Activated T-helper 1 cell treated with anti-CD3 and anti-CD28 coated beads, Interleukin-12 subunit alpha, Interleukin-12 subunit beta, Interleukin-2, Interleukin-4 antibody, amounts not matched to agents 30 ng/mL and 10 ng/mL and 1 ng/mL, durations not matched to agents 14 hours and 24 hours and 36 hours (primary cell): ENCODE measurements around the gene VPS51. TPM values are rescaled to one million over a fixed set of nuclear protein-coding genes. Genes with fewer than 3 reads are reported as not detected.
"Not testable (repeated sequence)": the region's sequence is repeated elsewhere in the genome, so short reads cannot be mapped to it uniquely, and the experiment has no call there.

ENCODE experiments used
- DNase-seq: peaks from one replicate; pipeline ENCODE4 v3.0.0; 2021; ENCODE audit warnings: low spot score
- H3K27ac Mint-ChIP-seq: one replicate; pipeline ENCODE4 v1.8.0; 2021; ENCODE audit warnings: mild to moderate bottlenecking, mixed read lengths
- H3K27me3 Mint-ChIP-seq: one replicate; pipeline ENCODE4 v1.8.0; 2022; ENCODE audit warnings: mild to moderate bottlenecking, moderate library complexity, mixed read lengths; ENCODE audit not compliant: insufficient read depth
- H3K36me3 Mint-ChIP-seq: one replicate; pipeline ENCODE4 v1.8.0; 2021; ENCODE audit warnings: low read depth, mixed read lengths
- H3K4me1 Mint-ChIP-seq: one replicate; pipeline ENCODE4 v1.8.0; 2021; ENCODE audit warnings: low read depth, mixed read lengths
- H3K4me3 Mint-ChIP-seq: one replicate; pipeline ENCODE4 v1.8.0; 2021; ENCODE audit warnings: mild to moderate bottlenecking, moderate library complexity, mixed read lengths
- H3K9me3 Mint-ChIP-seq: one replicate; pipeline ENCODE4 v1.8.0; 2021; ENCODE audit warnings: mixed read lengths
- intact Hi-C: fragments of 100-400 bp; cut with micrococcal nuclease; formaldehyde crosslinking; loops from one replicate; pipeline ENCODE4 v1.15.1; 2024
- total RNA-seq: library from RNA; stranded (reverse); gene quantifications from 2 replicates; pipeline ENCODE4 v1.2.3, GENCODE V29; 2022

Gene VPS51
- total RNA-seq, 1 donor from 2014 or later, result 139 TPM

GRCh38 chr11:65147352-65148075, 51.5 kb downstream of the VPS51 start:
- no peaks in the 10 kb centered on the region for H3K36me3 Mint-ChIP-seq
- peaks cover 14% of the 10 kb centered on the region for H3K27me3 Mint-ChIP-seq
- intact Hi-C loops, result no loop called here

GRCh38 chr11:65148657-65149056, 52.6 kb downstream of the VPS51 start:
- H3K36me3 Mint-ChIP-seq, result no peaks in the 10 kb centered on the region
- intact Hi-C loops, result no loop called here
- H3K9me3 Mint-ChIP-seq, result no peaks in the 10 kb centered on the region
- H3K4me1 Mint-ChIP-seq, result peaks cover 12% of the 10 kb centered on the region
- H3K4me3 Mint-ChIP-seq, result no peak overlapping the region
- peaks cover 13% of the 10 kb centered on the region for H3K27me3 Mint-ChIP-seq
- no peak overlapping the region for H3K27ac Mint-ChIP-seq
- no peak for DNase-seq

More at GRCh38 chr11:65147352-65148075, 51.5 kb downstream of the VPS51 start:
- Mint-ChIP-seq H3K9me3 (no peaks in the 10 kb centered on the region), H3K4me1 (peaks cover 12% of the 10 kb centered on the region), H3K4me3 (no peak overlapping the region), H3K27ac (no peak overlapping the region)
- DNase-seq, result no peak

GRCh38 chr11:65150131-65150508, 54.1 kb downstream of the VPS51 start:
- H3K4me3 Mint-ChIP-seq, H3K9me3 Mint-ChIP-seq, H3K27me3 Mint-ChIP-seq, DNase-seq, H3K27ac Mint-ChIP-seq, H3K36me3 Mint-ChIP-seq, intact Hi-C loops: not testable (repeated sequence)
- H3K4me1 Mint-ChIP-seq, result peaks cover 12% of the 10 kb centered on the region

- DNase-seq, result no peak
- Mint-ChIP-seq H3K36me3 (no peaks in the 10 kb centered on the region), H3K27me3 (peaks cover 9% of the 10 kb centered on the region), H3K4me1 (peaks cover 12% of the 10 kb centered on the region), H3K27ac (no peak overlapping the region), H3K4me3 (no peak overlapping the region), H3K9me3 (no peaks in the 10 kb centered on the region)
- intact Hi-C loops, result no loop called here
Measured at GRCh38 chr11:65150509-65151299, 54.7 kb downstream of the VPS51 start.

DNA sequence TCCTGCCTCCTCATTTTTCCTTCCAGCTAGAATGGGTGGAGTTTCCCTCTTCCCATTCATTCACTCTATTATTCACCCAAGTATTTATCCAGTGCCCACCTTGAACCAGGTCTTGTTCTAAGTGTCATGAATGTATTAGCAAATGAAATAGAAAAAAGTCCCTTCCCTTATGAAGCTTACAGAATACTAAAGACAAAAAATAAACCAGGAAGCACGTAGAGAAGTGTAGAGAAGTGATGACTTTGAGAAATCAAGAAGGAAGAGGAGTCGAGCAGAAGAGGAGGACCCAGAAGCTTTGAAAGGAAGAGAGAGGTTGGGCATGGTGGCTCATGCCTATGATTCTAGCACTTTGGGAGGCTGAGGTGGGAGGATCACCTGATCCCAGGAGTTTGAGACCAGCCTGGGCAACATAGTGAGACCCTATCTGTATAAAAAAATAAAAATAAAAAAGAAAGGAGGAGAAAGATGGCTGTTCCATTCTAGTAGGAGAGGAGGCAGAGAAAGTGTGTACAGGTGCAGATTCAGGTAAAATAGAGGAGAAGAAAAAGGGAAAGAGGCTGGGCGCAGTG, 55.4 kb downstream of the VPS51 start:
- Mint-ChIP-seq H3K9me3 (no peaks in the 10 kb centered on the region), H3K36me3 (no peaks in the 10 kb centered on the region), H3K4me1 (peaks cover 12% of the 10 kb centered on the region), H3K27ac (no peak overlapping the region), H3K27me3 (peaks cover 5% of the 10 kb centered on the region), H3K4me3 (no peak overlapping the region)
- no peak for DNase-seq
- intact Hi-C loops, result no loop called here

DNA sequence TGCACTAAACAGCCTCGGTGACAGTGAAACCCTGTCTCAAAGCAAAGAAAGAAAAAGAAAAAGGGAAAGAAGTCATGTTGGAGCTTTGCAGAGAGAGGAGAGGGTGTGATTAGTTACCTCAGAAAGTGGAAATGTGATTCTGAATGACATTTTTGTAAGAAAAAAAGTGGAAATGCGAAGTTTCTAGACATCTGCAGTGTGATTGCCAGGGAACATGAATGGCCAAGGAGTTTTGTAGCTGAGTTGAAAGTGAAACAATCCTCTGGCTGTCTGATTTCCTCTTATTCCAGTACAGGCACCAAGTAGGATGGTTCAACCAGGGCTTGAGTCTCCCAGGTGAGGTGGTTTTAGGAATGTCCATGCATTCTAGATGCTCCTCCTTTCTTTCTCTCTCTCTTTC, 56.1 kb downstream of the VPS51 start:
- no peak for DNase-seq
- H3K4me1 Mint-ChIP-seq, result peaks cover 12% of the 10 kb centered on the region
- no peaks in the 10 kb centered on the region for H3K9me3 Mint-ChIP-seq
- H3K27ac Mint-ChIP-seq, result no peak overlapping the region
- intact Hi-C loops, result no loop called here
- no peak overlapping the region for H3K4me3 Mint-ChIP-seq
- peaks cover 5% of the 10 kb centered on the region for H3K27me3 Mint-ChIP-seq
- H3K36me3 Mint-ChIP-seq, result no peaks in the 10 kb centered on the region

- no peak overlapping the region for H3K4me3 Mint-ChIP-seq
- peaks cover 10% of the 10 kb centered on the region for H3K4me1 Mint-ChIP-seq
- H3K9me3 Mint-ChIP-seq, result no peaks in the 10 kb centered on the region
- H3K36me3 Mint-ChIP-seq, result no peaks in the 10 kb centered on the region
- H3K27ac Mint-ChIP-seq, result no peak overlapping the region
- intact Hi-C loops, result no loop called here
- H3K27me3 Mint-ChIP-seq, result peaks cover 9% of the 10 kb centered on the region
- no peak for DNase-seq
Measured at GRCh38 chr11:65156256-65156655, 60.2 kb downstream of the VPS51 start.

DNA sequence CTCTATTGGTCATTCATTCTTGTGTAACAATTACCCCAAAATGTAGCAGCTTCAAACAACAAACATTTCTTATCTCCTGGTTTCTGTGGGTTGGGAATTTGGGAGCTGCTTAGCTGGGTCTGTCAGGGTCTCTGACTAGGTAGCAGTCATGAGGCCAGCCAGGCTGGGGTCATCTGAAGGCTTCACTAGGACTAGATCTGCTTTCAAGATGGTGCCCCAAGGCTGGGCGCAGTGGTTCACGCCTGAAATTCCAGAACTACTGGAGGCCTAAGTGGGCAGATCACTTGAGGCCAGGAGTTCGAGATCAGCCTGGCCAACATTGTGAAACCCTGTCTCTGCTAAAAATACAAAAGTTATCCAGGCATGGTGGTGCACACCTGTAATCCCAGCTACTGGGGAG, 60.9 kb downstream of the VPS51 start:
- H3K36me3 Mint-ChIP-seq, result no peaks in the 10 kb centered on the region
- peaks cover 3% of the 10 kb centered on the region for H3K4me1 Mint-ChIP-seq
- H3K9me3 Mint-ChIP-seq, result no peaks in the 10 kb centered on the region
- no peak overlapping the region for H3K4me3 Mint-ChIP-seq
- no peak overlapping the region for H3K27ac Mint-ChIP-seq
- intact Hi-C loops, result no loop called here
- DNase-seq, result no peak
- peaks cover 9% of the 10 kb centered on the region for H3K27me3 Mint-ChIP-seq

GRCh38 chr11:65157336-65157735, 61.3 kb downstream of the VPS51 start:
- DNase-seq, result no peak
- no peaks in the 10 kb centered on the region for H3K36me3 Mint-ChIP-seq
- H3K27ac Mint-ChIP-seq, result no peak overlapping the region
- H3K27me3 Mint-ChIP-seq, result peaks cover 9% of the 10 kb centered on the region
- H3K4me3 Mint-ChIP-seq, result no peak overlapping the region
- no peaks in the 10 kb centered on the region for H3K9me3 Mint-ChIP-seq
- intact Hi-C loops, result no loop called here
- H3K4me1 Mint-ChIP-seq, result no peaks in the 10 kb centered on the region

GRCh38 chr11:65159012-65159411, 63.0 kb downstream of the VPS51 start:
- no peak for DNase-seq
- H3K36me3 Mint-ChIP-seq, result no peaks in the 10 kb centered on the region
- peaks cover 11% of the 10 kb centered on the region for H3K27me3 Mint-ChIP-seq
- no peaks in the 10 kb centered on the region for H3K9me3 Mint-ChIP-seq
- no peaks in the 10 kb centered on the region for H3K4me1 Mint-ChIP-seq
- intact Hi-C loops, result no loop called here
- H3K4me3 Mint-ChIP-seq, result no peak overlapping the region
- no peak overlapping the region for H3K27ac Mint-ChIP-seq

- intact Hi-C loops, result no loop called here
- Mint-ChIP-seq H3K4me3 (no peak overlapping the region), H3K4me1 (no peaks in the 10 kb centered on the region), H3K27me3 (peaks cover 13% of the 10 kb centered on the region), H3K27ac (no peak overlapping the region), H3K36me3 (no peaks in the 10 kb centered on the region), H3K9me3 (no peaks in the 10 kb centered on the region)
- no peak for DNase-seq
Measured at GRCh38 chr11:65160643-65161042, 64.6 kb downstream of the VPS51 start.
